ENCODE data around the gene RSPRY1. TPM values are rescaled to one million over a fixed set of nuclear protein-coding genes. Genes with fewer than 3 reads are reported as not detected.

RSPRY1 gene
- total RNA-seq, 1 donor from 2014 or later, result 26.0 TPM

GRCh38 chr16:57289391-57290257 is 103.5 kb downstream of the RSPRY1 start:
- DNase-seq (ENCODE audit: low spot score), result no peak

Other genes starting within 250 kb of the RSPRY1 start
- 6.4 TPM for gene CETP, start 224.4 kb upstream of the RSPRY1 start, total RNA-seq
- gene NLRC5, start 196.8 kb upstream of the RSPRY1 start, total RNA-seq, result 63.9 TPM
- 60.1 TPM for gene CPNE2, start 93.7 kb upstream of the RSPRY1 start, total RNA-seq
- 61.1 TPM for gene PSME3IP1, start 290 bp upstream of the RSPRY1 start, total RNA-seq
- 52.0 TPM for gene ARL2BP, start 58.9 kb downstream of the RSPRY1 start, total RNA-seq
- 1.8 TPM for gene PLLP, start 98.3 kb downstream of the RSPRY1 start, total RNA-seq
- not detected for gene CCL22, start 172.5 kb downstream of the RSPRY1 start, total RNA-seq
- 14.6 TPM for gene CX3CL1, start 186.2 kb downstream of the RSPRY1 start, total RNA-seq
- not detected for gene CCL17, start 218.4 kb downstream of the RSPRY1 start, total RNA-seq